Hepatocyte (in vitro differentiated cells): ENCODE measurements around the gene EFHD1.

Source experiments
- EZH2 ChIP-seq: fragments of 200-600 bp; sonication (generic); IDR thresholded peaks from 2 replicates; pipeline ENCODE4 v1.6.1; 2016; ENCODE audit warnings: antibody characterized with exemption, mild to moderate bottlenecking, borderline replicate concordance
- TF ChIP-seq, protein P1 (sequence below): fragments of 200-600 bp; sonication (generic); IDR thresholded peaks from 2 replicates; pipeline ENCODE4 v1.5.1; 2016; ENCODE audit warnings: antibody characterized with exemption, mild to moderate bottlenecking; ENCODE audit not compliant: poor library complexity

DNA sequence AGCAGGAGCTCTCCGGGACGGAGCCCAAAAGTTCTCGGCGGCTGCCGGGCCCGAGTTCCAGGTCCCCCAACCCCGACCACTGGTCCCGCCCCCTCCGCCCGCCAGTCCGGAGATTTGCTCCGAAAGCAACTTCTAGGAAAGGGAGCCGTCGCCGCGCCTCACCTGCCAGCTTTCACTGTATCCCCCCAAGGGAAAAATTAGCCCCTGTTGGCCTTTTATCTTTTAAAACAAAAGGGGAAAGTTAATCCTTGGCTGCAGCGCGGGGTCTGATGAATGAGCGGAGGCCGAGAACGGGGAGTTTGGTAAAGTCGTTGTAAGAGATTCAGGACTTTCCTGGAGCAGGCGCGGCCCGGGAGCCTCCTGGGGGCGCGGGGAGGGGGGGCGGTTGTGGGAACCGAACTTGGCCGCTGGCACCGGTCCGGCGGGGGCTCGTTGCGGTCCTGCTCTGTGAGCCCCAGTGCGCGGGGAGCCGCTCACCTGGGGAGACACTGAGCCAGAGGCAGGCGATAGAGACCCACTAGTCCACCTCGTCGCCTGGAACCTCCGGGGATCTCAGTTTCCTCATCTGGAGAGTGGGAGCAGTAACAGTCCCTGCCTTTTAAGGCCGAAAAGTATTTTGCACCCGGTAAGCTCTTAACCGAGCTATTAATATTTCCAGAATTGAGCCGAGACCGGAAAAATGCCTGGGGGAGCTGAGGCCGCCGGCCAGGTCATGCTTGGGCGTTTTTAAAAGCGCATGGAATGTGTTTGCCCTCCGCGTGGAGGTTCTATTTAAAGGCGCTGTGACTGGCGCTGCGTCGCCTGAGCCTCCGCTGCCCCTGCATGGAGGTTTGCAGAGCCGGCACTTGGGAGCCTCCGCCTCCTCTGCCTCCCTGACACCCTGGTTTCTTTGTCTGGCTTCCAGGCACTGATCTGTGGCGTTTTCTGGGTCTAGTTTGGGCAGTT lies 1.1 kb downstream of the EFHD1 start:
- TF ChIP-seq, protein P1, sequence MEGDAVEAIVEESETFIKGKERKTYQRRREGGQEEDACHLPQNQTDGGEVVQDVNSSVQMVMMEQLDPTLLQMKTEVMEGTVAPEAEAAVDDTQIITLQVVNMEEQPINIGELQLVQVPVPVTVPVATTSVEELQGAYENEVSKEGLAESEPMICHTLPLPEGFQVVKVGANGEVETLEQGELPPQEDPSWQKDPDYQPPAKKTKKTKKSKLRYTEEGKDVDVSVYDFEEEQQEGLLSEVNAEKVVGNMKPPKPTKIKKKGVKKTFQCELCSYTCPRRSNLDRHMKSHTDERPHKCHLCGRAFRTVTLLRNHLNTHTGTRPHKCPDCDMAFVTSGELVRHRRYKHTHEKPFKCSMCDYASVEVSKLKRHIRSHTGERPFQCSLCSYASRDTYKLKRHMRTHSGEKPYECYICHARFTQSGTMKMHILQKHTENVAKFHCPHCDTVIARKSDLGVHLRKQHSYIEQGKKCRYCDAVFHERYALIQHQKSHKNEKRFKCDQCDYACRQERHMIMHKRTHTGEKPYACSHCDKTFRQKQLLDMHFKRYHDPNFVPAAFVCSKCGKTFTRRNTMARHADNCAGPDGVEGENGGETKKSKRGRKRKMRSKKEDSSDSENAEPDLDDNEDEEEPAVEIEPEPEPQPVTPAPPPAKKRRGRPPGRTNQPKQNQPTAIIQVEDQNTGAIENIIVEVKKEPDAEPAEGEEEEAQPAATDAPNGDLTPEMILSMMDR = no peak
- TF ChIP-seq EZH2 = peak; percentile 63
